ENCODE results near the gene DYNC1LI1. TPM values are rescaled to one million over a fixed set of nuclear protein-coding genes. Genes with fewer than 3 reads are reported as not detected.
A peak's percentile ranks its signal among the peaks of the same experiment; 100 is the strongest.

DYNC1LI1 gene
- total and polyA plus RNA-seq, 8 donors, result 32.6 to 44.2 (median 39.6) TPM

GRCh38 chr3:32569540-32570420 is 878 bp downstream of the DYNC1LI1 start:
- no peak for TF ChIP-seq CTCF (IDR thresholded peaks at IDR 0.05)
- peak in 3 of 4 donors; percentile 34 to 93 (median 73) for DNase-seq
- peak; percentile 74 for ATAC-seq
- no peaks in the 10 kb centered on the region for H3K27me3 ChIP-seq
- peak overlapping the region; percentile 94 to 98 for H3K4me3 ChIP-seq
- H3K27ac ChIP-seq, result peak overlapping the region; percentile 98 to 99
- no peaks in the 10 kb centered on the region for H3K9me3 ChIP-seq
- intact Hi-C loops (cut with DNase I), result no loop called here
- peaks cover 0 to 36% of the 10 kb centered on the region in 2 donors for H3K4me1 ChIP-seq
- peaks cover 0 to 11% of the 10 kb centered on the region in 2 donors for H3K36me3 ChIP-seq

GRCh38 chr3:32568953-32569352 is 1.7 kb downstream of the DYNC1LI1 start:
- no peak overlapping the region for H3K27ac ChIP-seq
- H3K4me3 ChIP-seq, result peak overlapping the region; percentile 94 to 98
- intact Hi-C loops (cut with DNase I), result no loop called here
- DNase-seq (no peak), ATAC-seq (no peak)
- H3K27me3 ChIP-seq, result no peaks in the 10 kb centered on the region
- H3K9me3 ChIP-seq, result no peaks in the 10 kb centered on the region
- peaks cover 0 to 11% of the 10 kb centered on the region in 2 donors for H3K36me3 ChIP-seq
- peaks cover 0 to 36% of the 10 kb centered on the region in 2 donors for H3K4me1 ChIP-seq
- no peak for TF ChIP-seq CTCF (IDR thresholded peaks at IDR 0.05)

- Histone ChIP-seq H3K27ac (no peak overlapping the region), H3K27me3 (no peaks in the 10 kb centered on the region), H3K4me3 (no peak overlapping the region), H3K36me3 (peaks cover 0 to 16% of the 10 kb centered on the region in 2 donors), H3K9me3 (no peaks in the 10 kb centered on the region), H3K4me1 (peaks cover 0 to 14% of the 10 kb centered on the region in 2 donors)
- no peak for TF ChIP-seq CTCF (IDR thresholded peaks at IDR 0.05)
- intact Hi-C loops (cut with DNase I), result no loop called here
- DNase-seq (no peak), ATAC-seq (no peak)
These were observed 6.5 kb downstream of the DYNC1LI1 start for GRCh38 chr3:32564195-32564594.

- no peak for DNase-seq
These were observed 8.0 kb downstream of the DYNC1LI1 start for GRCh38 chr3:32562640-32563039.

More at GRCh38 chr3:32562640-32563039, 8.0 kb downstream of the DYNC1LI1 start:
- H3K9me3 ChIP-seq, result no peaks in the 10 kb centered on the region
- H3K27ac ChIP-seq, result no peak overlapping the region
- no peaks in the 10 kb centered on the region for H3K27me3 ChIP-seq
- H3K4me3 ChIP-seq, result no peak overlapping the region
- intact Hi-C loops (cut with DNase I), result no loop called here
- peaks cover 0 to 16% of the 10 kb centered on the region in 2 donors for H3K36me3 ChIP-seq
- no peak for ATAC-seq
- H3K4me1 ChIP-seq, result peaks cover 6 to 10% of the 10 kb centered on the region in 2 donors
- no peak for TF ChIP-seq CTCF (IDR thresholded peaks at IDR 0.05)

Data from left lung (tissue), 10 donors.